Thyroid gland (tissue), 4 donors: ENCODE measurements around the gene PTPRU. TPM values are rescaled to one million over a fixed set of nuclear protein-coding genes. Genes with fewer than 3 reads are reported as not detected.
"Not testable (repeated sequence)": the region's sequence is repeated elsewhere in the genome, so short reads cannot be mapped to it uniquely, and the experiment has no call there.

Experiments
- DNase-seq, 2 donors: peaks; one replicate each; pipeline ENCODE4 v3.0.0-alpha.2; 2019
- H3K27ac ChIP-seq, 3 donors: fragments of 200-600 bp; sonication (generic); 1 replicate in 2 of 3; 2 replicates in 1 of 3; pipeline ENCODE4 v1.5.1; 2016 to 2019; ENCODE audit warnings: mild to moderate bottlenecking in 1 of 3, moderate library complexity in 1 of 3
- H3K27me3 ChIP-seq: fragments of 200-600 bp; sonication (generic); one replicate; pipeline ENCODE4 v1.5.1; 2019
- H3K36me3 ChIP-seq, 2 donors: fragments of 200-600 bp; sonication (generic); one replicate each; pipeline ENCODE4 v1.5.1; 2016 to 2019
- H3K4me1 ChIP-seq, 2 donors: fragments of 200-600 bp; sonication (generic); one replicate each; pipeline ENCODE4 v1.5.1; 2017 to 2019
- H3K4me3 ChIP-seq, 3 donors: fragments of 200-600 bp; sonication (generic); replicated peaks in 1 of 3; 1 replicate in 2 of 3; 2 replicates in 1 of 3; pipeline ENCODE4 v1.5.1; 2016; ENCODE audit warnings: mild to moderate bottlenecking in 1 of 3
- H3K9me3 ChIP-seq: fragments of 200-600 bp; sonication (generic); one replicate; pipeline ENCODE4 v1.5.1; 2017
- POLR2A ChIP-seq, 2 donors: fragments of 450-650 bp; IDR thresholded peaks; one replicate each; pipeline ENCODE4 v1.6.1; 2017; ENCODE audit warnings: antibody characterized with exemption in 2 of 2, mild to moderate bottlenecking in 2 of 2, moderate library complexity in 1 of 2
- WGBS, 2 donors: methylation state at CpG; one replicate each; pipeline ENCODE4 v1.1.5; 2017; 5-methylcytosine and 5-hydroxymethylcytosine counted together
- intact Hi-C: fragments of 100-400 bp; cut with DNase I; formaldehyde crosslinking; loops from one replicate; pipeline ENCODE4 v1.15.1; 2023
- total RNA-seq, 4 donors: library from RNA; depleted of rRNA; stranded (reverse); fragments of >200 nt; gene quantifications; one replicate each; pipeline ENCODE4 v1.2.3, GENCODE V29; 2016
- TF ChIP-seq, protein P1 (sequence below), 6 experiments: fragments of 200-600 bp in 3 of 6; fragments of 450-650 bp in 3 of 6; sonication (generic) in 3 of 6; IDR thresholded peaks; one replicate each; pipeline ENCODE4 v1.5.1; 2016 to 2019; ENCODE audit warnings: antibody characterized with exemption in 6 of 6, mild to moderate bottlenecking in 2 of 6, inconsistent platforms in 1 of 6, moderate library complexity in 1 of 6

The PTPRU gene
- total RNA-seq, 4 donors from 2014 or later, result 12.4 to 30.0 (median 17.9) TPM

DNA sequence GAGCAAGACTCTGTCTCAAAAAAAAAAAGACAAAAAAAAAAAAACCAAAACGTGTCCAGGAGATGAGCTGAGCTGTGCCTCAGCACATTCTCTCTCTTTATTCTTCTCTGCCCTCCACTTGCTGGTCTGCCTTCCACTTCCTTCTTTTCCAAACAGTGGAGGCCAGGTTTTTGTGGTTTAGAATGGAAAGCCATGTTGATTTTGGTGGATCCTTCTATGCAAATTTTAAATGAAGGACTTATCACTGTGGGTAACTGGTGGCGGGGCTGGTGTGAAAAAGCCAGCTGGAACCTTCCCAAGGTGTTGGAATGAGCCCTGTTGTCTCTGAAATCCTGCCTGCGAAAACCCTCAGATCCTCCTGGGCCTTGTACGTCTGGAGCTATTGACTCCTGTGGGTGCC lies 61.9 kb downstream of the PTPRU start:
- TF ChIP-seq POLR2A (IDR thresholded peaks at IDR 0.05), result no peak
- TF ChIP-seq, protein P1, sequence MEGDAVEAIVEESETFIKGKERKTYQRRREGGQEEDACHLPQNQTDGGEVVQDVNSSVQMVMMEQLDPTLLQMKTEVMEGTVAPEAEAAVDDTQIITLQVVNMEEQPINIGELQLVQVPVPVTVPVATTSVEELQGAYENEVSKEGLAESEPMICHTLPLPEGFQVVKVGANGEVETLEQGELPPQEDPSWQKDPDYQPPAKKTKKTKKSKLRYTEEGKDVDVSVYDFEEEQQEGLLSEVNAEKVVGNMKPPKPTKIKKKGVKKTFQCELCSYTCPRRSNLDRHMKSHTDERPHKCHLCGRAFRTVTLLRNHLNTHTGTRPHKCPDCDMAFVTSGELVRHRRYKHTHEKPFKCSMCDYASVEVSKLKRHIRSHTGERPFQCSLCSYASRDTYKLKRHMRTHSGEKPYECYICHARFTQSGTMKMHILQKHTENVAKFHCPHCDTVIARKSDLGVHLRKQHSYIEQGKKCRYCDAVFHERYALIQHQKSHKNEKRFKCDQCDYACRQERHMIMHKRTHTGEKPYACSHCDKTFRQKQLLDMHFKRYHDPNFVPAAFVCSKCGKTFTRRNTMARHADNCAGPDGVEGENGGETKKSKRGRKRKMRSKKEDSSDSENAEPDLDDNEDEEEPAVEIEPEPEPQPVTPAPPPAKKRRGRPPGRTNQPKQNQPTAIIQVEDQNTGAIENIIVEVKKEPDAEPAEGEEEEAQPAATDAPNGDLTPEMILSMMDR (IDR thresholded peaks at IDR 0.05), result no peak
- WGBS, 2 donors, result 83% methylated on average over 4 of the region's 4 CpGs
- H3K27me3 ChIP-seq, result no peaks in the 10 kb centered on the region
- H3K4me3 ChIP-seq, result no peak overlapping the region
- intact Hi-C loops, result no loop called here
- H3K4me1 ChIP-seq, result no peaks in the 10 kb centered on the region
- no peak for DNase-seq
- no peak overlapping the region for H3K27ac ChIP-seq
- no peaks in the 10 kb centered on the region for H3K9me3 ChIP-seq
- no peaks in the 10 kb centered on the region for H3K36me3 ChIP-seq

DNA sequence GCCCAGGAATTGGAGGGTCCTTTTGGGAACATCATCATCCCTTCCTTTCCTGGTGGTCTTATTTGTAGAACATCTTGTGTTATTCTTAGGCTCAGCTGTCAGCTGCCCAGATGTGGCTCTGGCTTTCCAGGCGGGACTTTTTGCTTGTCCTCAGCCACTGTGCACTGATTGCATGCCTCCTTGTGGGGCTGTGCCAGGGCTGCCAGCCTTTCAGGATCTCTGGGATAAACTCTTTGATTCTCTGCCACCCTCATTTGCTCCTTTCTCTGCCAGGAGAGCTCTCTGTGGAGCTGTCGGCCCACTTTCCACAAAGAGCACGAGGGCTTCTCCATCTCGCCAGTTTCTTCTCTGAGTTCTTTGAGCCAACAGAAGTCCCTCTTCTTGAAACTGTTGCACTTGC lies 63.1 kb downstream of the PTPRU start:
- Histone ChIP-seq H3K4me1 (no peaks in the 10 kb centered on the region), H3K27ac (no peak overlapping the region), H3K9me3 (no peaks in the 10 kb centered on the region), H3K36me3 (no peaks in the 10 kb centered on the region), H3K27me3 (no peaks in the 10 kb centered on the region), H3K4me3 (no peak overlapping the region)
- no peak for TF ChIP-seq POLR2A (IDR thresholded peaks at IDR 0.05)
- TF ChIP-seq, protein P1 (IDR thresholded peaks at IDR 0.05), result no peak
- no peak for DNase-seq
- 88 to 94% methylated on average over 4 of the region's 4 CpGs for WGBS, 2 donors
- intact Hi-C loops, result no loop called here

DNA sequence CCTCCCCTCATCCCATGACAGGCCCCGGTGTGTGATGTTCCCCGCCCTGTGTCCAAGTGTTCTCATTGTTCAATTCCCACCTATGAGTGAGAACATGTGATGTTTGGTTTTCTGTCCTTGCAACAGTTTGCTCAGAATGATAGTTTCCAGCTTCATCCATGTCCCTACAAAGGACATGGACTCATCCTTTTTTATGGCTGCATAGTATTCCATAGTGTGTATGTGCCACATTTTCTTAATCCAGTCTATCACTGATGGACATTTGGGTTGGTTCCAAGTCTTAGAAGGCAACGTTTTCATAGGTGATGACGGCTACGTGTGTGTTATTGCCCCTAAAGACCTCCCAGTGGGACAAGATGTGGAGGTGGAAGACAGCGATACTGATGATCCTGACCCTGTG lies 65.4 kb downstream of the PTPRU start:
- 86 to 87% methylated on average over 6 of the region's 6 CpGs for WGBS, 2 donors
- DNase-seq, H3K36me3 ChIP-seq: not testable (repeated sequence)

DNA sequence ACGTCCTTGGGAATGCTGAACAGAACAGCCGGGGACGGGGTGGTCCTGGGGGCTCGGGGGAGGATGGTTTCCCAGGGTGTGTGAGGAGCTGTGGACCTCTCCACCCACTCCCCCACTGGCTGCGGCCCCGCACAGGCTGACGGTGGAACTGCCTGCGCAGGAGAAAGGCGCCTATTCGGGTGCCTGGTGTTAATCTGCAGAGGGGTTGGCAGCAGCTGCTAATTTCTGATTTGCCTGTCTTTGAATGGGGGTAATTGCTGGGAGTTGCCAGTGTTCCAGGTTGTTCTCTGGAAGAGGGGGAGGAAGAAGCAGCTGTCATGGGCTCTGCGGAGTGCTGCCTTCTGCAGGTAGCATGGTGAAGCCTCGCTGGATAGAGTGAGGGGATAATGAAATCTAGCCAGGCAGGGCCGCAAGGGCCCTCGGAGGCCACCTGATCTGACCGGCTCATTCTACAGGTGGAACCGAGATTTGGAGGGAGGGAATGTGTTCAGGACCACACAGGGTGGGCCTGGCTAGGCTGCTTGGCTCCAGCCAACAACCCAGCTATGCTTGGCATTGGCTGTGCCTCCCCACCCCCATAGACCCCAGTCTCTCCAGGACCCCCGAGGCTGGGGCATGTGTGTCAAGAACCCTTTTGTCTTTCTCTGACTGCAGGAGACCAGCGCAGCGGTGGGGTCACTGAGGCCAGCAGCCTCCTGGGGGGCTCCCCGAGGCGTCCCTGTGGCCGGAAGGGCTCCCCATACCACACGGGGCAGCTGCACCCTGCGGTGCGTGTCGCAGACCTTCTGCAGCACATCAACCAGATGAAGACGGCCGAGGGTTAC lies 67.1 kb downstream of the PTPRU start:
- 92% methylated on average over 21 to 23 of the region's 28 CpGs for WGBS, 2 donors
- TF ChIP-seq, protein P1 (IDR thresholded peaks at IDR 0.05), result no peak
- TF ChIP-seq POLR2A (IDR thresholded peaks at IDR 0.05), result no peak
- H3K4me1 ChIP-seq, result no peaks in the 10 kb centered on the region
- H3K4me3 ChIP-seq, result no peak overlapping the region
- no peaks in the 10 kb centered on the region for H3K27me3 ChIP-seq
- intact Hi-C loops, result no loop called here
- H3K27ac ChIP-seq, result no peak overlapping the region
- H3K9me3 ChIP-seq, result no peaks in the 10 kb centered on the region
- no peak for DNase-seq
- no peaks in the 10 kb centered on the region for H3K36me3 ChIP-seq

More for the DNA sequence above, 65.4 kb downstream of the PTPRU start:
- intact Hi-C loops, H3K27ac ChIP-seq, H3K27me3 ChIP-seq, H3K4me3 ChIP-seq, H3K4me1 ChIP-seq, H3K9me3 ChIP-seq: not testable (repeated sequence)

DNA sequence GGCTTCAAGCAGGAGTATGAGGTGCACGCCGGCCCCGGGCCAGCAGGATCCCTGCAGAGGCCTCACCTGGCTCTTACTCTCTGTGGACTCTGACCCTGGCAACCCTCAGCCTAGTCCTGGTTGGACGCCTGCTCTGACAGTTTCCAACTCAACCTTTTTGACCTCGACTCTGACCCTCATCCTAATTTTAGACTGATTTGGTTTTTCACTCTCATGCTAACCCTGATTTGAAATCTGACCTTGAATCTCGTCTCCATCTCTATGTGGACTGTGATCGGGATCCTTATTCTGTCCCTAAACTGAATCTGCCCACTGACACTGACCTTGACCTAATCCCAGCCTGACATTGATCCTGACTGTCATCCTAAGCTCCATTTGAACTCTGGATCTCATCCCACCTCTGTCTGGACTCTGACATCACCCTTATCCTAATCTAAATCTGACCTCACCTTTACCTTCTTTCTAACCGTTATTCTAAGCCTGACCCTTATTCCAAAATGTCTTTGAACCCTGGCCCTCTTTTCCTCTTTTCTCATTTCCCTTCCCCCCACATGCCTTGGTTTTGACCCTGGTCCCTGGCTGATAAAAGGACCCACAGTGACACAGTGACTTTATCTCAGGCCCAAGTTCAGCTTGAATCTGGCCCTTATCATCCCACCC lies 67.8 kb downstream of the PTPRU start:
- intact Hi-C loops, result no loop called here
- TF ChIP-seq, protein P1 (IDR thresholded peaks at IDR 0.05), result no peak
- TF ChIP-seq POLR2A (IDR thresholded peaks at IDR 0.05), result no peak
- H3K36me3 ChIP-seq, result no peaks in the 10 kb centered on the region

More for the DNA sequence above, 67.8 kb downstream of the PTPRU start:
- WGBS, 2 donors, result 75 to 83% methylated on average over 6 to 8 of the region's 8 CpGs
- no peak overlapping the region for H3K4me3 ChIP-seq
- no peaks in the 10 kb centered on the region for H3K9me3 ChIP-seq
- H3K27ac ChIP-seq, result no peak overlapping the region
- DNase-seq, result no peak
- no peaks in the 10 kb centered on the region for H3K27me3 ChIP-seq
- H3K4me1 ChIP-seq, result no peaks in the 10 kb centered on the region
